K562 (cell line): ENCODE data around the gene NDUFA13. TPM values are rescaled to one million over a fixed set of nuclear protein-coding genes. Genes with fewer than 3 reads are reported as not detected.

ENCODE experiments used
- BACH1 ChIP-seq: fragments of 200-800 bp; sonication (Bioruptor generic); IDR thresholded peaks from 2 replicates; pipeline ENCODE4 v1.6.1; 2016; ENCODE audit warnings: missing genetic modification characterization, missing compliant biosample characterization
- BHLHE40 ChIP-seq: IDR thresholded peaks from 2 replicates; pipeline ENCODE4 v1.6.1; 2011; ENCODE audit warnings: low read length, improper control_type of control experiment
- CHCHD3 ChIP-seq: fragments of 250-450 bp; sonication (Bioruptor Pico); IDR thresholded peaks from 2 replicates; pipeline ENCODE4 v2.1.2; 2022; ENCODE audit warnings: mild to moderate bottlenecking
- CUX1 ChIP-seq: fragments of 200-800 bp; sonication (Bioruptor generic); IDR thresholded peaks from 2 replicates; pipeline ENCODE4 v1.6.1; 2016; ENCODE audit warnings: missing genetic modification characterization, missing compliant biosample characterization
- CXXC5 ChIP-seq: fragments of 250-450 bp; sonication (Bioruptor Pico); IDR thresholded peaks from 2 replicates; pipeline ENCODE4 v1.8.0; 2022; ENCODE audit warnings: inconsistent platforms, mild to moderate bottlenecking, moderate library complexity
- E2F8 ChIP-seq: fragments of 450-650 bp; IDR thresholded peaks from 2 replicates; pipeline ENCODE4 v1.7.1; 2018; ENCODE audit warnings: mild to moderate bottlenecking, low read depth; ENCODE audit not compliant: partially characterized antibody
- ELK3 ChIP-seq: fragments of 450-650 bp; formaldehyde crosslinking; IDR thresholded peaks from 2 replicates; pipeline ENCODE4 v1.4.0; 2020; ENCODE audit warnings: mild to moderate bottlenecking
- EP400 ChIP-seq: fragments of 450-650 bp; IDR thresholded peaks from 2 replicates; pipeline ENCODE4 v1.6.1; 2017; ENCODE audit warnings: antibody characterized with exemption, mild to moderate bottlenecking, moderate library complexity
- KLF16 ChIP-seq: IDR thresholded peaks from 2 replicates; pipeline ENCODE4 v1.6.1; 2016; ENCODE audit warnings: antibody characterized with exemption
- MBD2 ChIP-seq: sonication (generic); IDR thresholded peaks from 2 replicates; pipeline ENCODE4 v1.6.1; 2016; ENCODE audit warnings: low read depth, borderline replicate concordance
- MXI1 ChIP-seq: IDR thresholded peaks from 2 replicates; pipeline ENCODE4 v1.6.1; 2011; ENCODE audit warnings: low read depth, mild to moderate bottlenecking, improper control_type of control experiment, low read length
- MYNN ChIP-seq, 2 experiments: sonication (generic); formaldehyde crosslinking in 1 of 2; IDR thresholded peaks; 2 replicates each; pipeline versions ENCODE4 v1.5.0 to v1.6.1; 2016 to 2020; ENCODE audit warnings: antibody characterized with exemption in 1 of 2, missing genetic modification reagents in 1 of 2
- POLR2A ChIP-seq: fragments of 450-650 bp; conservative IDR thresholded peaks from 2 replicates; pipeline ENCODE4 v1.6.1; 2016
- SUPT5H ChIP-seq: fragments of 450-650 bp; IDR thresholded peaks from 2 replicates; pipeline ENCODE4 v1.6.1; 2016
- TAF9B ChIP-seq: fragments of 450-650 bp; IDR thresholded peaks from 2 replicates; pipeline ENCODE4 v1.6.1; 2018; ENCODE audit warnings: mild to moderate bottlenecking; ENCODE audit not compliant: partially characterized antibody
- XRCC4 ChIP-seq: IDR thresholded peaks from one replicate; pipeline ENCODE4 v1.6.1; 2011; ENCODE audit not compliant: insufficient read depth, insufficient read length; ENCODE audit errors: extremely low read depth
- ZBTB5 ChIP-seq: fragments of 450-650 bp; IDR thresholded peaks from 2 replicates; pipeline ENCODE4 v1.6.1; 2017; ENCODE audit warnings: antibody characterized with exemption
- ZC3H11A ChIP-seq: IDR thresholded peaks from 2 replicates; pipeline ENCODE4 v1.6.1; 2012; ENCODE audit warnings: low read depth, low read length, improper control_type of control experiment
- polyA plus RNA-seq, 8 experiments: library from polyadenylated mRNA; depleted of rRNA in 4 of 8; stranded (reverse) in 5 of 8; unstranded in 3 of 8; fragments of >200 nt; fragmentation: Nextera tagmentation in 2 of 8; fragmentation: Illumina TruSeq in 1 of 8; extraction: Ambion mirVana in 2 of 8; extraction: Trizol in 1 of 8; gene quantifications; 2 replicates each; pipeline versions ENCODE4 v1.2.1 to v1.2.3, GENCODE V29; 2011 to 2014; ENCODE audit warnings: inconsistent platforms in 1 of 8, missing spikeins in 1 of 8
- total RNA-seq, 7 experiments: library from RNA; depleted of rRNA in 6 of 7; stranded (reverse); fragments of >200 nt in 6 of 7; fragmentation: Illumina TruSeq in 2 of 7; extraction: Trizol in 2 of 7; gene quantifications; 2 replicates each; pipeline versions ENCODE4 v1.2.1 to v1.2.3, GENCODE V29; 2011 to 2021; ENCODE audit warnings: low replicate concordance in 1 of 7

Gene NDUFA13
- total and polyA plus RNA-seq, 9 of the 15 experiments (the other 6 are each of a cell fraction or from before 2014, with no cell fraction given) = 146 to 596 (median 429) TPM

GRCh38 chr19:19488875-19489690 lies 26.9 kb upstream of the NDUFA13 start (continued):
- no peak for TF ChIP-seq ELK3 (CRISPR knock-in tag)
- TF ChIP-seq XRCC4 = no peak
- 0 out of 2 replicates have a peak, but pooled peaks have one; percentile 41 for TF ChIP-seq MBD2
- peak; percentile 81 for TF ChIP-seq BHLHE40
- no peak for TF ChIP-seq TAF9B
- peak; percentile 71 for TF ChIP-seq CXXC5 (CRISPR knock-in tag)
- TF ChIP-seq BACH1 (tag) = peak; percentile 28; the same call in 1 of the 2 replicates
- peak; percentile 95 for TF ChIP-seq KLF16
- TF ChIP-seq ZC3H11A = peak; percentile 99
- peak; percentile 12; the same call in 1 of the 2 replicates for TF ChIP-seq MXI1
- TF ChIP-seq EP400 = peak; percentile 85
- peak; percentile 52; the same call in 1 of the 2 replicates for TF ChIP-seq POLR2A
- peak; percentile 42; the same call in 1 of the 2 replicates for TF ChIP-seq SUPT5H
- TF ChIP-seq E2F8 = peak; percentile 35
- TF ChIP-seq MYNN (IDR thresholded peaks at IDR 0.05) = no peak
- TF ChIP-seq MYNN (CRISPR knock-in tag; IDR thresholded peaks at IDR 0.05) = no peak
- TF ChIP-seq CHCHD3 (CRISPR knock-in tag) = no peak
- no peak for TF ChIP-seq ZBTB5
- peak; percentile 98 for TF ChIP-seq CUX1 (CRISPR knock-in tag)
